ENCODE data around the gene ENKUR.

DNA sequence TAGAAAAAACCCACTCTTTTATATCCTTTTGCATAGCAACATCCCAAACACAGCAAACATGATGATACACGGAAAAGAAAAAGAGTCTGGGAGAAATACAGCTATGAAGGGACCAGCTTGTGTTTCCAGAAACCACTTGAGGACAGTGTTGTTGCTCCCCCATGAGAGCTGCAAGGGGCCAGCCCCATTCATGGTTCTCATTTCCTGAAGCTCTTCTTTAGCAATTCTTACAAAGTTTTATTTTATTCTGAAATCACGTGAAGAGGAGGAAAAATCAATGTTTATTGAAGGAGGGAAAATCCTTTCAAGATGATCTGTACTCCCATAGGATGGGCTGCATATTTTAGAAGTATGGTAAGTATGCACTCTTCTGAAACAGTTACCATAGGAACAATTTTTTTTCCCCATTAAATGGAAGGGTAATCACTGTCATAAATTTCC, 46.1 kb downstream of the ENKUR start:
- TF ChIP-seq, protein P1, sequence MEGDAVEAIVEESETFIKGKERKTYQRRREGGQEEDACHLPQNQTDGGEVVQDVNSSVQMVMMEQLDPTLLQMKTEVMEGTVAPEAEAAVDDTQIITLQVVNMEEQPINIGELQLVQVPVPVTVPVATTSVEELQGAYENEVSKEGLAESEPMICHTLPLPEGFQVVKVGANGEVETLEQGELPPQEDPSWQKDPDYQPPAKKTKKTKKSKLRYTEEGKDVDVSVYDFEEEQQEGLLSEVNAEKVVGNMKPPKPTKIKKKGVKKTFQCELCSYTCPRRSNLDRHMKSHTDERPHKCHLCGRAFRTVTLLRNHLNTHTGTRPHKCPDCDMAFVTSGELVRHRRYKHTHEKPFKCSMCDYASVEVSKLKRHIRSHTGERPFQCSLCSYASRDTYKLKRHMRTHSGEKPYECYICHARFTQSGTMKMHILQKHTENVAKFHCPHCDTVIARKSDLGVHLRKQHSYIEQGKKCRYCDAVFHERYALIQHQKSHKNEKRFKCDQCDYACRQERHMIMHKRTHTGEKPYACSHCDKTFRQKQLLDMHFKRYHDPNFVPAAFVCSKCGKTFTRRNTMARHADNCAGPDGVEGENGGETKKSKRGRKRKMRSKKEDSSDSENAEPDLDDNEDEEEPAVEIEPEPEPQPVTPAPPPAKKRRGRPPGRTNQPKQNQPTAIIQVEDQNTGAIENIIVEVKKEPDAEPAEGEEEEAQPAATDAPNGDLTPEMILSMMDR (IDR thresholded peaks at IDR 0.05), result no peak
- TF ChIP-seq POLR2A (IDR thresholded peaks at IDR 0.05), result no peak
